DMS53 treated with DMSO at 0.1 percent for 48 hours (cell line): Measurements from ENCODE around the gene FTCD.
"Not testable (repeated sequence)": the region's sequence is repeated elsewhere in the genome, so short reads cannot be mapped to it uniquely, and the experiment has no call there.

Source experiments
- DNase-seq: peaks from one replicate; lab custom pipeline; 2025; ENCODE audit not compliant: unreplicated experiment; lab: John Stamatoyannopoulos, UW

FTCD gene

GRCh38 chr21:46188226-46189212, 33.1 kb upstream of the FTCD start:
- DNase-seq, result peak; percentile 65

- DNase-seq, result no peak
Observed at GRCh38 chr21:46187814-46188213, 32.4 kb upstream of the FTCD start.

- DNase-seq, result no peak
Observed at GRCh38 chr21:46187261-46187660, 31.9 kb upstream of the FTCD start.

GRCh38 chr21:46185716-46186115, 30.3 kb upstream of the FTCD start:
- no peak for DNase-seq

GRCh38 chr21:46184625-46185555, 29.5 kb upstream of the FTCD start:
- peak; percentile 59 for DNase-seq

- DNase-seq, result peak; percentile 9
Observed at GRCh38 chr21:46183910-46184624, 28.7 kb upstream of the FTCD start, which contains the start of gene SPATC1L. TSS of gene SPATC1L (minus strand) at chr21:46184459. CDS start at chr21:46182816, 1,643 bp downstream.

GRCh38 chr21:46183337-46183909, 28.0 kb upstream of the FTCD start:
- not testable (repeated sequence) for DNase-seq

- no peak for DNase-seq
Observed at GRCh38 chr21:46182548-46183336, 27.4 kb upstream of the FTCD start.

- no peak for DNase-seq
Observed at GRCh38 chr21:46181953-46182547, 26.7 kb upstream of the FTCD start.

GRCh38 chr21:46181436-46181835, 26.1 kb upstream of the FTCD start:
- DNase-seq, result no peak

GRCh38 chr21:46180778-46181391, 25.5 kb upstream of the FTCD start:
- DNase-seq, result no peak

- no peak for DNase-seq
Observed at GRCh38 chr21:46180079-46180722, 24.8 kb upstream of the FTCD start.

- DNase-seq, result no peak
Observed at GRCh38 chr21:46179708-46180078, 24.3 kb upstream of the FTCD start.

GRCh38 chr21:46178961-46179360, 23.6 kb upstream of the FTCD start:
- DNase-seq, result no peak

GRCh38 chr21:46176443-46177129, 21.2 kb upstream of the FTCD start:
- not testable (repeated sequence) for DNase-seq

- DNase-seq, result no peak
Observed at GRCh38 chr21:46173573-46173972, 18.2 kb upstream of the FTCD start.

- no peak for DNase-seq
Observed at GRCh38 chr21:46172863-46173528, 17.6 kb upstream of the FTCD start.
